Stimulated activated CD4-positive, alpha-beta T cell treated with anti-CD3 and anti-CD28 coated beads, Interleukin-4, amount 100 ng/mL, for 4 hours (primary cell): Measurements from ENCODE around the gene ARHGEF11.
"Not testable (repeated sequence)": the region's sequence is repeated elsewhere in the genome, so short reads cannot be mapped to it uniquely, and the experiment has no call there.

Experiments used
- DNase-seq, 2 experiments: peaks; one replicate each; pipeline ENCODE4 v3.0.0-alpha.2; 2020

ARHGEF11 gene, protein sequence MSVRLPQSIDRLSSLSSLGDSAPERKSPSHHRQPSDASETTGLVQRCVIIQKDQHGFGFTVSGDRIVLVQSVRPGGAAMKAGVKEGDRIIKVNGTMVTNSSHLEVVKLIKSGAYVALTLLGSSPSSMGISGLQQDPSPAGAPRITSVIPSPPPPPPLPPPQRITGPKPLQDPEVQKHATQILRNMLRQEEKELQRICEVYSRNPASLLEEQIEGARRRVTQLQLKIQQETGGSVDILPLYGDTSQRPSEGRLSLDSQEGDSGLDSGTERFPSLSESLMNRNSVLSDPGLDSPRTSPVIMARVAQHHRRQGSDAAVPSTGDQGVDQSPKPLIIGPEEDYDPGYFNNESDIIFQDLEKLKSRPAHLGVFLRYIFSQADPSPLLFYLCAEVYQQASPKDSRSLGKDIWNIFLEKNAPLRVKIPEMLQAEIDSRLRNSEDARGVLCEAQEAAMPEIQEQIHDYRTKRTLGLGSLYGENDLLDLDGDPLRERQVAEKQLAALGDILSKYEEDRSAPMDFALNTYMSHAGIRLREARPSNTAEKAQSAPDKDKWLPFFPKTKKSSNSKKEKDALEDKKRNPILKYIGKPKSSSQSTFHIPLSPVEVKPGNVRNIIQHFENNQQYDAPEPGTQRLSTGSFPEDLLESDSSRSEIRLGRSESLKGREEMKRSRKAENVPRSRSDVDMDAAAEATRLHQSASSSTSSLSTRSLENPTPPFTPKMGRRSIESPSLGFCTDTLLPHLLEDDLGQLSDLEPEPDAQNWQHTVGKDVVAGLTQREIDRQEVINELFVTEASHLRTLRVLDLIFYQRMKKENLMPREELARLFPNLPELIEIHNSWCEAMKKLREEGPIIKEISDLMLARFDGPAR (N-terminal part only)

GRCh38 chr1:157045250-157046218 is at the start of gene ARHGEF11:
Gene ARHGEF11, minus strand, starts transcription at chr1:157045742. Its CDS starts 1,412 bp downstream, at chr1:157044330.
- peak in 1 of 2 experiments; percentile 30 for DNase-seq

DNA sequence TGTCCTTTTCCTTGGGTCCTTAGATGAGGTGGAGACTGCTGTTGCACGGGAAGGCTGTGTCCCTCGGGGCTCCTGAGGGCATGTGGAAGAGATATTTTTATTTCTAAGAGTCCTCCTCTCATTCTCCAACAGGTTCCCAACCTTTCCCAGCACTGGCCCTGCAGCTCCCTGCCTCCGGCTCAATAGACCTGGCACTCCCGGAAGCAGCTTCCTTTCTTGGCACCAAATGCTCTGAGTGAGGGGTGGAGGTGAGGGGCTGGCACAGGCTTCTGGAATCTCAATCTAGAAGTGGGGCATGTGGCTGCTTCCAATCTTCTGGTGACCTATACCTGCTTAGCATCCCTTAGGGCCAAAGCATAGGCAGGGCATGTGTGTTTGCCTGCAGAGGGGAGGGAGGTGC is 49.5 kb upstream of the ARHGEF11 start:
- DNase-seq: no peak

DNA sequence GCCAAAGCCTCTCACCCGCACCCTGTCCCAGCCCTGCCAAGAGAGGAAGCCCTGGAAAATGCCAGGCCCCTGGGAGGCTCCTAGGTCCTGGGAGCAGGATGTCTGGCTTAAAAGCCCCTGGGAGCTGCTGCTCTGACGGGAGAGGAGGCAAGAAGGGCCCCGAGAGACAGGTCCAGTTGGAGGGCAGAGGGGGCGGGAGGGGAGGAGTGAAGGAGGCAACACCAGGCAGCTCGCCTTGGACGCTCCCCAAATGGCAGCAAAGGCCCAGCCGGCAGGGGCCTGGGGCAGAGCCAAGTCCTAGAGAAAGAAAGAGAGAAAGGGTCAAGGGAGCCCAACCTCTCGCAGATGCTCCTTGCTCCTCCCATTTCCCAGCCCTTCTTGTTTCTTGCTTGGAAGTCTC is 47.3 kb upstream of the ARHGEF11 start:
- DNase-seq: no peak

GRCh38 chr1:157091668-157092273 is 46.2 kb upstream of the ARHGEF11 start:
- DNase-seq: no peak

GRCh38 chr1:157091186-157091585 is 45.6 kb upstream of the ARHGEF11 start:
- no peak for DNase-seq

DNA sequence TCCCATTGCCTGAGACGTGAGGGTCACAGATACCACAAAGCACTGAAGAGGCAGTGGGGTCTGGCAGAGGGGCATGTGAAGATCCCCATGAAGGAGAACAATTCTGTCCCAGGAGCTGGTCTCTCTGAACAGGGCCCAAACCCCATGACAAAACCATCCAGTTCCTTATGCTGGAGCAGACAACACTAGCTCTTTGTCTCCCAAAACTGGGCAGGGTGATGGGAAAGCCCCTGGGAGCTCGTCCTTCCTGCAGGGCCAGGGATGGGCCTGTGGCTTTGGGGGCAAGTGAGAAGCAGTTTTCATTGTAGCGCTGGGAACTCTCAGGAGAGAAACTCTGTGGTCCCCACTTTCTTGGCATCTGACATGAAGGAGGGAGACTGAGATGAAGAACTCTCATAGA is 45.2 kb upstream of the ARHGEF11 start:
- no peak for DNase-seq

DNA sequence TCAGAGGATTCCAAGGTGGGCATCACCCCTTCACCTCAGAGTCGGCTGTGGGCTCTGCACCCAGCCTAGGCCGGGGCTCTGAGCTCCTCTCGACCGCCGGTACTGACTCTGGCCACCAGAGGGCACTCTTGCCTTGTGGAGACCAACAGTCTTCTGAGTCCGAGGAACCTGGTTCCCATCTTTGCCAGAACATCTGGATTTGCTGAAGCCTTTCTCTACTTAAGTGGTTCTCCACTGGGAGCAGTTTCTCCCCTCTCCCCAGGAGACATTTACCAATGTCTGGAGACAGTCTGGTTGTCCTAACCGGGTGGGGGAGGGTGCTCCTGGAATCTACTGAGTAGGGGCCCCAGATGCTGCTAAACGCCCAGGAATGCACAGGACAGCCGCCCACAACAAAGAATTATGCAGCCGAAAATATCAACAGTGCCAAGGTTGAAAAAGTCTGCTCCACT is 44.7 kb upstream of the ARHGEF11 start:
- DNase-seq: peak; percentile 73 to 88

- DNase-seq: no peak
Observed at GRCh38 chr1:157089789-157090188, 44.2 kb upstream of the ARHGEF11 start.

DNA sequence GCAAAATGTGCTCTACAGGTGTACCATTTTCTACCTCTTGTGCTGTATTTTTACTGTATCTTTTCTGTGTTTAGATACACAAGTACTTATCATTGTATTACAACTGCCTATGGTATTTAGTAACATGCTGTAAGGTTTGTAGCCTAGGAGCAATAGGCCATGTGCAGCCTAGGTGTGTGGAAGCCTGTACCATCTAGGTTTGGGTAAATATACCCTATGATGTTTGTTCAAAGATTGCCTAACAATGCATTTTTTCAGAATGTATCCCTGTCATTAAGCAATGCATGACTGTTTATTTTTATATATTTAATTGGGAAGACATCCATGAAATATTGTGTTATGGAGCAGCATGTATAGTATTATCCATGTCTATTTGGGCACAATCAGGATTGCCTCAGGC is 43.1 kb upstream of the ARHGEF11 start:
- DNase-seq: no peak

DNA sequence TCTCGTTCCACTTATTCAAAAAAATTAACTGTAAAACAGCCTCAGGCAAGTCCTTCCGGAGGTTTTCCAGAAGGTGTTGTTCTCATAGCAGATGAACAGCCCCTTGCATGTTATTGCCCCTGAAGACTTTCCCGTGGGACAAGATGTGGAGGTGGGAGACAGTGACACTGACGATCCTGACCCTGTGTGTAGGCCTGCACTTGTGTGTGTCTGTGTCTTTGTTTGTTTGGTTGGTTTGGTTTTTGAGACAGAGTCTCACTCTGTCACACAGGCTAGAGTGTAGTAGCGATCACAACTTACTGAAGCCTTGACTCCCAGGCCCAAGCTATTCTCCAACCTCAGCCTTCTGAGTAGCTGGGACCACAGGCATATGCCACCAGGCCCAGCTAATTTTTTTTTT is 41.5 kb upstream of the ARHGEF11 start:
- DNase-seq: no peak

- no peak for DNase-seq
Observed at GRCh38 chr1:157086299-157086698, 40.8 kb upstream of the ARHGEF11 start.

- no peak for DNase-seq
Observed at GRCh38 chr1:157085421-157085820, 39.9 kb upstream of the ARHGEF11 start.

- DNase-seq: no peak
Observed at GRCh38 chr1:157084720-157085119, 39.2 kb upstream of the ARHGEF11 start.

GRCh38 chr1:157081707-157082106 is 36.2 kb upstream of the ARHGEF11 start:
- no peak for DNase-seq

GRCh38 chr1:157080714-157081113 is 35.2 kb upstream of the ARHGEF11 start:
- DNase-seq: no peak

- DNase-seq: no peak
Observed at GRCh38 chr1:157077394-157077793, 31.9 kb upstream of the ARHGEF11 start.

DNA sequence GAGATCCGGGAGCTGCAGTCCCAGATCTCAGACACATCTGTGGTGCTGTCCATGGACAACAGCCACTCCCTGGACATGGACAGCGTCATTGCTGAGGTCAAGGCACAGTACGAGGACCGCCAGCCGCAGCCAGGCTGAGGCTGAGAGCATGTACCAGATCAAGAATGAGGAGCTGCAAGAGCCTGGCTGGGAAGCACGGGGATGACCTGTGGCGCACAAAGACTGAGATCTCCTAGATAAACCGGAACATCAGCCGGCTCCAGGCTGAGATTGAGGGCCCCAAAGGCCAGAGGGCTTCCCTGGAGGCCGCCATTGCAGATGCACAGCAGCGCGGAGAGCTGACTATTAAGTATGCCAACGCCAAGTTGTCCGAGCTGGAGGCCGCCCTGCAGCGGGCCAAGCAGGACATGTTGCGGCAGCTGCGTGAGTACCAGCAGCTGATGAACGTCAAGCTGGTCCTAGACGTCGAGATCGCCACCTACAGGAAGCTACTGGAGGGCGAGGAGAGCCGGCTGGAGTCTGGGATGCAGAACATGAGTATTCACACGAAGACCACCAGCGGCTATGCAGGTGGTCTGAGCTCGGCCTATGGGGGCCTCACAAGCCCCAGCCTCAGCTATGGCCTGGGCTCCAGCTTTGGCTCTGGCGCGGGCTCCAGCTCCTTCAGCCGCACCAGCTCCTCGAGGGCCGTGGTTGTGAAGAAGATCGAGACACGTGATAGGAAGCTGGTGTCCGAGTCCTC is 28.6 kb upstream of the ARHGEF11 start:
- DNase-seq: peak in 1 of 2 experiments; percentile 19

- DNase-seq: no peak
Observed at GRCh38 chr1:157069601-157070000, 24.1 kb upstream of the ARHGEF11 start.

DNA sequence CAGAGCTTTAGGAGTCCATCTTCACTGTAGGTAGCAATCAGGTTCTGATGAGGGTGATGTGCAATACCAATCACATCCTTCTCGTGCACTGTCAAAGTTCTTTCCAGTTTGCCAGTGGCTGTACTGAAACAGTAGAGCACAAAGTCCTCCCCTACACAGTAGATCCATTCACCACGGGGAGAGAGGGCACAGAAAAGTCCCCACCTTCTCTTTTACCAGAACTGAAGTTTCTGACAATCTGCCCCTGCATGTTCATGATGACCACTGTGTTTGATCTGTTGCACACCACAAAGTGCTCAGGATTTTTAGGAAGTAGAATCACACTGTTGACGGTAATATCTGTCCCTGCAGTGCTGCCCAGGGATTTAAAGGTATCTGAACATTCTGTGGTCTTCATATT is 13.7 kb upstream of the ARHGEF11 start:
- not testable (repeated sequence) for DNase-seq

GRCh38 chr1:157056269-157056668 is 10.7 kb upstream of the ARHGEF11 start:
- DNase-seq: no peak

DNA sequence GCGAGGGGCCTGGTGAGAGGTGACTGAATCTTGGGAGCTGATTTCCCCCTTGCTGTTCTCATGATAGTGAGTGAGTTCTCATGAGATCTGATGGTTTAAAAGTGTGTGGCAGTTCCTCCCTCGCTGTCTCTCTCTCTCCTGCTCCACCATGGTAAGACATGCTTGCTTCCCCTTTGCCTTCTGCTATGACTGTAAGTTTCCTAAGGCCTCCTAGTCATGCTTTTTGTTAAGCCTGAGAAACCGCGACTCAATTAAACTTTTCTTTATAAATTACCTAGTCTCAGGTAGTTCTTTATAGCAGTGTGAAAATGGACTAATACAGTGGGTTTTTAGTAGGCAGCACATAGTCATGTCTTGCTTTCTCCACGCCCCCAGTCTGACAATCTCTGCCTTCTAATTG is 10.2 kb upstream of the ARHGEF11 start:
- DNase-seq: not testable (repeated sequence)
